NCI-H1417 (cell line): Measurements from ENCODE around the gene VEGFB.

Experiments used
- DNase-seq, 3 experiments: peaks; one replicate each; lab custom pipeline; 2025; lab: John Stamatoyannopoulos, UW

VEGFB gene

GRCh38 chr11:64211181-64211872 lies 23.1 kb upstream of the VEGFB start:
- DNase-seq, result no peak

DNA sequence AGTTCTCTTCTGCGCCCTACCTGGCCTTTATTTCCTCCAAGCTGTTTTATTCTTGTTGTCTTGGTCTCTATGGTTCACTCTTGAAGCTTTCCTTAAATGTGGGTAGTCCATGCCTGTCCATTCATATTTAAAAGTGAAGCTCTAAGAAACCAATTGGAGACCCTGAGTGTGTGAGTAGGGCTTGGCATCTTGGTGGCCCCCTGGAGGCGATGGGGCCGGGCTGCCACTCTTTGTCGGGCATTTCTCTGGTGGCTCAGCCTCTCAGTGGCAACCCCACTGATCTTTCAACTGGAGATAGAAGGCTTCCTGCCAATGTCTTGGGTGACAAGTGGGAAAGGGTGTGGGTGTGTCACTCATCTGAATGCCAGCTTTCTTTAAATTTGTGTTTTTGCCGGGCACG lies 17.5 kb upstream of the VEGFB start:
- no peak for DNase-seq

DNA sequence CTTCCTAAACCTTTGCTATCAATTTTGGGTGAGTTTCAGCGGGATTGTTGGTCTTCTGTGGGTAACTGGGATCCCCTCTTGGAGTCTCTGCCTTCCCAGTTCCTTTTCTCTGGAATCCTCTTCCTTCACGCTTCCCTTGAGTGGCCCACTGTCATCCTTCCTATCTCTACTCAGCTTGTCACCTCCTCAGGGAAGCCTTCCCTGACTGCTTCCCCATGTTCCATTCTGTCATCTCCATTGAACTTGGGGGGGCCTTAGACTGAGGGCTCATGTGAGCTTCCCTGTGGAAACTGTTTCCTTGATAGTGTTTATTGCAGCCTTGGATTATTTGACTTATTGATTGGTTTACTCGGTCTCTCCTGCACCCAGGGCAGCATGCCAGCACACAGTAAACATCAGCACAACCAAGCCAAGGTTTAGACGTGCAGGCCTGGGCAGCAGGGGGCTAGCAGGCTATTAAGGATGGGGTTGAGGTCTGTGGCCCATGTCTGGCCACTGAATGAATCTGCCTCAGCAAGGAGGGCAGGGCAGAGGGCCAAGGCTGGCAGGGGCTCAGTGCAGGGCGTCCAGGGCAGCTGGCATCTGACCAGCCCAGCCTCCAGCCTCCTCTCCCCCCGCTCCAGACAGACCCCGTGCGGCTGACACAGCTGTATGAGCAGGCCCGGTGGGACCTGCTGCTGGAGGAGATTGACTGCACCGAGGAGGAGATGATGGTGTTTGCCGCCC lies 15.6 kb upstream of the VEGFB start:
- DNase-seq, result no peak

- DNase-seq, result no peak
These were observed 15.1 kb upstream of the VEGFB start for GRCh38 chr11:64219354-64219684.

GRCh38 chr11:64219755-64220154 lies 14.6 kb upstream of the VEGFB start:
- no peak for DNase-seq

DNA sequence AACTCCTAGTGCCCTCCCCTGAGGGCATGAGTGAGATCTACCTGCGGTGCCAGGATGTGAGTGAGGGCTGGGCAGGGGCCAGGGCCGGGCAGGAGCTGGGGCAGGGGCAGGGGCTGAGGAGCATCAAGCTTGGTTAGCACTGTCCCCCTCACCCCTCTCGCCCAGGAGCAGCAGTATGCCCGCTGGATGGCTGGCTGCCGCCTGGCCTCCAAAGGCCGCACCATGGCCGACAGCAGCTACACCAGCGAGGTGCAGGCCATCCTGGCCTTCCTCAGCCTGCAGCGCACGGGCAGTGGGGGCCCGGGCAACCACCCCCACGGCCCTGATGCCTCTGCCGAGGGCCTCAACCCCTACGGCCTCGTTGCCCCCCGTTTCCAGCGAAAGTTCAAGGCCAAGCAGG lies 14.1 kb upstream of the VEGFB start:
- no peak for DNase-seq

GRCh38 chr11:64220798-64221197 lies 13.6 kb upstream of the VEGFB start:
- no peak for DNase-seq

DNA sequence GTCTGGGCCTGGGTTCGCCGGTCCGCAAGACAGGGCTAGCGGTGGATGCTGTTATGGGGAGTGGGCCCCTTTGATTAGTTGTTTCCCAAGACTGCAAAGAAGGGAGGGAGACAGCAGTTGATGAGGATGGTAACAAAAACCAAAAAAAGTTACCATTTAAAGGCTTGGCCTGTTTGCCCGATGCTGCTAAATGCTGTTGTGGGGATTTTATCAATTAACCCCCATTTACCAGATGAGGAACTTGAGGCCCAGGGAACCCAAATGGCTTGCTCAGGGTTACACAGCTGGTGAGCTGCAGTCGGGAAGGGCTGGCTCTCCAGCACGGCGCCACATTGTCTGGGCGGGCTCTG lies 11.8 kb upstream of the VEGFB start:
- peak in 1 of 3 experiments; percentile 75 for DNase-seq

GRCh38 chr11:64223001-64223651 lies 11.3 kb upstream of the VEGFB start:
- DNase-seq, result no peak

DNA sequence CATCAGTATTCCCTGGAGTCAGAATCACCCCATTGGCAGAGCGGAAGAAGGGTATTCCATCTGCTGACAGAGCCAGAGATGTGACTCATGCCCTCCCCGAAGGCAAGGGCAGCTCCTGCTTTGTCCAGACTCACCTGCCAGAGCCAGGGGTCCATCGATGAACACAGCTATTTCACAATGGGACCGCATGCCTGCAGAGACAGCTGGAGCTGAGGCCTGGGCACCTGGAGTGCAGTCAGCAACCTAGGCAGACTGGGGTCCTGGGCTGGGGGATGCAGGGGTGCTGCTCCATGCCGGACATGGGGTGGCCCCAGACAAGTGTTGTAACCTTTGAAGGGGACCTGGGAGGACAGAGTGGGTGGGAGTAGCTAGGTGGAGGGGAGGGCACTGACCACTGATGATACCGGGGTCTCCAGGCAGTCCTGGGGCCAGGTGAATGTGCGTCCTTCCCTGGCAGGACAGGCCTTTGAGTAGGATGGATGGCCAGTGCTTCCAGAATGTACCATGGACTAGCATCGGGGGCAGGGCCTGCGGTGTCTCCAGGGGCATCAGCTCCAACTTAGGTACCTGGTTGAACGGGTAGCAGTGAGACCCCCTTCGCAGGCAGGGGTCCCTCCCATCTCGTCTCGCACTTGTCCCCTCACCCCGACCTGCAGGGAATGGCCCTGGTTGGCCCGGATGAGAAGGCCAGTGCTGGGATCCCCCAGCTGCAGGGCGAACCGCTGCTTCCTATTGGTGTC lies 10.1 kb upstream of the VEGFB start:
- no peak for DNase-seq

DNA sequence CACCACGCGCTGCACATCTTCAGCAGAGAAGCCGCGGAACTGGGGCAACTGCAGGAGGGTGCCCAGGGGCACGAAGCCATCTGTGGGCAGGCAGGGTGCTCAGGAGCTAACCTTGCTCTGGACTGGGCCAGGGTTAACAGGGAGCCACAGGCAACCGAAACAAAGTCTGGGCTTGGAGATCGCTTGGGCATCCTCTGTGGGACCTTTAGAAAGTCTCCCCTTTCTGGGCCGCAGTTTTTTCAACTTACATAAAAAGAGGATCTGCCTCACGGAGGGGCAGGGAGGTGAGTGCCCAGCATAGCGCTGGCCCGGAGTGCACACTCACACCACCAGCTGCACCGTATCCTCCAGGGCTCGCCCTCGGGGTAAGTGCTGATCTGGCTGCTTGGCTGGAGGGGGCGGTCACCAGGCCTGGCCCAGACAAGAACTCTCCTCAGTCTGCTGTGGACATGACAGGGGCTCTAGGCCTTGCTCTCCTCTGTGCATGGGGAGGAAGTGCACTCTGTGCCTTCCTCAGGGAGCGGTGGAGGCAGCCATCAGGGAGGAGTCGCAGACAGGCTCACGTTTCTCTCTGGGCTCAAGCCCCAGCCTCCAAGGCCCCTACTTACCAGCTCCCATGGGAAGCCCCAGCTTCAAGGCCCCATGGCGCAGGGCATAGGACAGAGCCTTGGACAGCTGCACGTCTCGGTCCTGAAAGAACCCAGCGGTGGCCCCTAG lies 9.3 kb upstream of the VEGFB start:
- no peak for DNase-seq

- DNase-seq, result peak; percentile 87 to 93 (median 90)
These were observed 8.5 kb upstream of the VEGFB start, which contains the start of the genes NUDT22 and TRPT1 for GRCh38 chr11:64225608-64226506. NUDT22 (plus strand) TSS chr11:64226274; CDS start chr11:64226653, 379 bp downstream. TRPT1 (minus strand) TSS chr11:64226186; CDS start chr11:64225860, 326 bp downstream.

DNA sequence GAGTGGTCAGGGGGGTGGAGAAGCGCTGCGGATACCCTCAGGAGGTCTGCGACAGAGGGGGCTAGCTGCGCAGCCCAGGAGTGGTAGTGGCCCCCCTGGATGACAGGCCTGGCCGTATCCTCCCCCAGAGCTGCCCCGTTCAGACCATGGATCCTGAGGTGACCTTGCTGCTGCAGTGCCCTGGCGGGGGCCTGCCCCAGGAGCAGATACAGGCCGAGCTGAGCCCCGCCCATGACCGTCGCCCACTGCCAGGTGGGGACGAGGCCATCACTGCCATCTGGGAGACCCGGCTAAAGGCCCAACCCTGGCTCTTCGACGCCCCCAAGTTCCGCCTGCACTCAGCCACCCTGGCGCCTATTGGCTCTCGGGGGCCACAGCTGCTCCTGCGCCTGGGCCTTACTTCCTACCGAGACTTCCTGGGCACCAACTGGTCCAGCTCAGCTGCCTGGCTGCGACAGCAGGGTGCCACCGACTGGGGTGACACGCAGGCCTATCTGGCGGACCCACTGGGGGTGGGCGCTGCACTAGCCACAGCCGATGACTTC lies 7.8 kb upstream of the VEGFB start:
- peak in 2 of 3 experiments; percentile 79 to 80 for DNase-seq

- DNase-seq, result no peak
These were observed 6.9 kb upstream of the VEGFB start for GRCh38 chr11:64227405-64227956.

DNA sequence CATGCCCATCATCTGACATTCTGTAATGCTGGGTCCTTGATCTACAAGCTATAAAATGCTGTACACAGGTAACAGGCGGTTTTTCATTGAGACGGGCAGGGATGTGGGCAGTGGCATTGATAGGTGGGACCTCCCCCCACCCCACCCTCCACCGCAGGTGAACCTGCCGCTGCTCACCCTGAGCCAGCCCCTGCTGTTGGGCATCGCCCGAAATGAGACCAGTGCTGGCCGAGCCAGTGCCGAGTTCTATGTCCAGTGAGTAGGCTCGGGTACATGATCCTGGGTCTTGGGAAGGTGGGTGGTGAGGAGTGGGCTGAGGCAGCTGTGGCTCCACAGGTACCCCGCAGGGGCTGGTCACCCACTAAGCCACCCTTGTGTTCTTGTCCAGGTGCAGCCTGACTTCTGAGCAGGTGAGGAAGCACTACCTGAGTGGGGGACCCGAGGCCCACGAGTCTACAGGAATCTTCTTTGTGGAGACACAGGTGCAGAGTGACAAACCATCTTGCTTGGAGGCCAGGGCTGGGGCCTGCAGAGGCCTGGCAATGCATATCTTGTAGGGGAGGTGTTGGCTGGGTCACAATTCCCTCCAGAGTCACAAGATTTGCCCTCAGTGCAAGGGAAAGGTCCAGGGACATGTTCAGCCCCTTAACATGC lies 5.2 kb upstream of the VEGFB start:
- no peak for DNase-seq

DNA sequence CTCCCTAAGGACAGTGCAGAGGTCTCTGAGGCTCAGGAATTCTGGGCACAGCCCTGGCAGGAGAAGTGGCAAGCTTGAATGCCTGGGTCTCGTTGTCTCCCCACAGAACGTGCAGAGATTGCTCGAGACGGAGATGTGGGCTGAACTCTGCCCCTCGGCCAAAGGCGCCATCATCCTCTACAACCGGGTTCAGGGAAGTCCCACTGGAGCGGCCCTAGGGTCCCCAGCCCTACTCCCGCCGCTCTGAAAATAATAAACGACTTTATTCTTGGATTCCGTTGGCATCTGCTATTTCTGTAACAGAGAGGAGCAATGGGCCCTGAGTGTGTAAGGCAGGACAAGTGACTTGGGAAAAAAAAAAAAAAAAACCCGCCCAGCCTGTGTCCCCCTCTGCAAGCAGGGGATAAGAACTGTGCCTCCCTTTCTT lies 4.6 kb upstream of the VEGFB start:
- DNase-seq, result no peak

DNA sequence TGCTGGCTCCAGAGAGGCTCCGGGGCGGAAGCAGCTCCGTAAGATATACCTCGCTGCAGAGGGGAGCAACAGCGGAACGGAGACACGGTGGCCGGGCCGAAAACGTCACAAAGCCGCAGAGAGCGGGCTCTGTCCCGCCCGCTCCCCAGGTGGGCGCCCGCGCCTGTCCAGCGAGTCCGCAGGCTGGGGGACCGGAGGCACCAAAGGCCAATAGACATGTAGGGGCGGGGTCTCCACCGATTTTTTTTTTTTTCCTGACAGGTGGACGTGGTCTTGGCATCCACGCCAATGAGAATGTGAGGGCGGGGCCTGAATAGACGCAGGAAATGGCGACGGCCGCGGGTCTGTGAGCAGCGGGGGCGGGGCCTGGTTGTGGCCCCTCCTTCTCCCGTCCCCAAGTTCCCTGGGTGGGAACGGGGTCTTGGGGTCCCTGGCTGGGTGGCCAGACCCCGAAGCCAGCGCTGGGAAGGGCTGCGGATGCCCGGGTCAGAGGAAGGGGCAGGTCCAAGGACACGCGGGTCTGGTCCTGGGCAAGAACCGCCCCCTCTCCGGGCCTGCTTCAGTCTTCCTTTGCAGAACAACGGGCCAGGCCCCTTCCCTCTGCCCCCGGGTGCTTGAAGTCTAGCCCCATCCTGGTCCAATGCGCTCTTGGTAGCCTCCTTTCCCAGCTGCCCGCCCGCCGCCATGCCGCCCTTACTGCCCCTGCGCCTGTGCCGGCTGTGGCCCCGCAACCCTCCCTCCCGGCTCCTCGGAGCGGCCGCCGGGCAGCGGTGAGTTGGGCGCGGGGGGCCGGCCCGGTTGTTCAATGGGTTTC lies 4.0 kb upstream of the VEGFB start, which contains the start of gene DNAJC4:
Gene DNAJC4, plus strand, starts transcription at position 378 of the 814 bp plus-strand sequence. Its CDS starts 307 bp downstream, at position 685.
- DNase-seq, result peak; percentile 96 to 99 (median 98)

GRCh38 chr11:64230985-64231365 lies 3.4 kb upstream of the VEGFB start:
- no peak for DNase-seq

- DNase-seq, result no peak
These were observed 2.8 kb upstream of the VEGFB start for GRCh38 chr11:64231546-64231945.
